GM18505 (cell line): ENCODE data around the gene SEC61A1.

Experiments
- ATAC-seq: cut with Tn5 transposase; IDR thresholded peaks from one replicate; pipeline ENCODE4 v1.9.1; 2021; ENCODE audit not compliant: unreplicated experiment
- POLR2A ChIP-seq: IDR thresholded peaks from 4 replicates; pipeline ENCODE4 v1.6.1; 2011; ENCODE audit warnings: borderline replicate concordance; ENCODE audit not compliant: insufficient read depth, insufficient read length; ENCODE audit errors: extremely low read depth

The SEC61A1 gene

DNA sequence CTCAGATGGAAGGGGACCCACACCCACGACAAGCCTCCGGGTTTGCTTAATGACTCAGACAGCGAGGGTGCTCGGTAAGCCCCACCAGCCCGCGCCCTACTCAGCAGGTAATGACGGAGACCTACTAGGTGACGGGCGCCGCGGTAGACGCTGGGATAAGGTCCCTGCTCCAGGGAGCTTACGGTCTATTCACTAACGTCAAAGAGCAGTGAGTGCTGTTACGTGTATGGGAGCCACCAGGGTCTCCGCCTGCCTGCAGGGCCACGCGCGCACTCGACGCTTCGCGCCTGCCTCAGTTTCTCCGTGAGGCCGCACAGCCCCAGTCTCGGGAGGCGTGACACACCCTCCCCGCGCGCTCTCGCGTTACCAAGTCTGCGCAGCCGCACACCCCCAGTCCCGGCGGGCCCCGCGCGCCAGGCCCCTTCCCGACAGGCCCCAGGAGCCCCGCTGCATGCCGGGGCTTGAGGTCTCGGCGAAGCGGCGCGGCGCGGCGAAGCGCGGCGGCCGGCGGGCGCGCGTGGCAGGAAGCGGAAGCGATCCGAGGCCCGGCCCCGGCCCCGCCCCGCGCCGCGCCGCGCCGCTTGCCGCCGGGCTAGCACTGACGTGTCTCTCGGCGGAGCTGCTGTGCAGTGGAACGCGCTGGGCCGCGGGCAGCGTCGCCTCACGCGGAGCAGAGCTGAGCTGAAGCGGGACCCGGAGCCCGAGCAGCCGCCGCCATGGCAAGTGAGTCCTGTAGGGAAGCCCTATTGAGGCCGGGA, at the start of gene SEC61A1:
SEC61A1 (plus strand) TSS at position 601 of the 758 bp plus-strand sequence; CDS start at position 717, 116 bp downstream.
- ATAC-seq = peak; percentile 91
- TF ChIP-seq POLR2A = peak; percentile 93

DNA sequence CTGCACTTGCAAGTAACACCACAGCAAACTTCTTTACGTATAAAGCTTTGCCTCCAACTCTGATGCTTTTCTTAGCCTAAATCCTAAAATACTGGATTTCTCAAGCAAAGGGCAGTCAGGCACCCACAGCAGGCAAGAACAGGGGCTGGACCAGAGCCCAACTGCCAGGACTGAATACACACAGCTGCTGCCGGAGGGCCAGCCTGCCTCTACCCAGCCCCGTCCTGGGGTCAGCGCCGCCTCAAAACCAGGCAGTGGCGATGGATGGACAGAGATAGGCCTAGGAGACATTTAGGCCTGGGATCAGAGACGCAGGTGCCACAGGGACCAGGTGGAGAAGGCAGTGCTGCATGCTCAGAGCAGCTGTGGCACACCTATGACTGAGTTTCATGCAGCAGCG, 47.6 kb upstream of the SEC61A1 start:
- ATAC-seq = no peak
- no peak for TF ChIP-seq POLR2A

DNA sequence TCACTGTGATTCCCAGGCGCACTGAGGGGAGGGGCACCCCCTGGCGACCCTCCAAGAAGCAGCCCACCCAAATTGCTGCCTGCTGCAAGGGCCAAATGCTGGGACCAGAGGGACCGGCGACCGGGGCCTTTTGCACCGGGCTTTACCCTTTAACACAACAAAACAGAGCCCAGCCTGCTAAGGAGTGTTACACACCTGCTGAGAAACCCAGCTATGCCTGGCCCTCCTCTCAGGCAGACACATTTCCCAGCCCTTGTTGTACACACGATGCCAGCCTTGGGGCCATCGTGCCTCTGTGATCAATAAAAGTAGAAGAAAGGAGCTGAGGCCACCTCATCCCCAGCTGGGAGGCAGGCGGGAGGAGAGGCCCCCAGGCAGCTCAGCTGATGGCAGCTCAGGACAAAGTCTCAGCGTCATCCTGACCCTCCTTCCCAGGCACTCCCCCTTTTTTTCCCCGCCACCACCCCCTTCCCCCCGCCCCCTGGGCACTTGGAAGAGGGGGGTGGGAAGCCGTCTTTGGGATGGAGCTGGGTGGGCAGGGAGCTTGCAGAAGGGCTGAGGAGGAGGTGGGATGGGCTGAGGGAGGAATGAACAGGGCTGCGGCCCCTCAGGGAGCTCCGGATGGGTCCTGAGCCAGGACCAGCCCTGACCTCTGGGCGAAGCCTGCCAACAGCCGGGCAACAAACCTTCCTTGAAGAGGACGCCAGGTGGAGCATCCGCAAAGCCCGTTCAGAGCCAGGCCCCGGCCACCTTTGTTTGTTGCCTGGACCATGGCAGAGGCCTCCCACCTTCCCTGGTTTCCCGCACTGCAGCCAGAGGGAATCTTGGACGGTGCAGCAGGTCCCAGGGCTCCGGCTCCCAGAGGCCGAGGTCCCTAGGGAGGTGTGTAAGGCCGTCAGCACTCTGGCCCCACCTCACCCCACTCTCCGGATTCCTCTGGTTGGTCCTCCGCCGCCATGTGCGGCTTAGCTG, 45.9 kb upstream of the SEC61A1 start:
- TF ChIP-seq POLR2A = no peak
- ATAC-seq = no peak

DNA sequence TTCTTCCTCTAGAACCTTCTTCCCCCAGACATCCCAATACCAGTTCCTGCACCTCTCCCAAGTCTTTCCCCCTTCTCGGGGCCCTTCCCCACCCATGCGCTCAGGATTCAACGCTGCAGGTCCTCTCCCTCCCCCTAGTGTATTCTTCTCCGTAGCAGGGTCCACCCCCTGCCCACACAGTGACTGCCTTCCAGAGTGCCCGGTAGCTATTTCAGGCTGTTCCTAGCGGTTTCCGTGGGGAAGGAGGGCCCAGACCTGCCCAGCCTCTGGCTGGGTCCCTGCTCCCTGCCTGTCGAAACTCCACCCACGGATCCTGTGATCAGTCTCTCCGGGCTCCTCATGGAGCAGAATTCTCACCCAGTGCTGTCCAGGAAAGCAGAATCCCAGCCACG, 45.2 kb upstream of the SEC61A1 start:
- no peak for TF ChIP-seq POLR2A
- ATAC-seq = no peak

DNA sequence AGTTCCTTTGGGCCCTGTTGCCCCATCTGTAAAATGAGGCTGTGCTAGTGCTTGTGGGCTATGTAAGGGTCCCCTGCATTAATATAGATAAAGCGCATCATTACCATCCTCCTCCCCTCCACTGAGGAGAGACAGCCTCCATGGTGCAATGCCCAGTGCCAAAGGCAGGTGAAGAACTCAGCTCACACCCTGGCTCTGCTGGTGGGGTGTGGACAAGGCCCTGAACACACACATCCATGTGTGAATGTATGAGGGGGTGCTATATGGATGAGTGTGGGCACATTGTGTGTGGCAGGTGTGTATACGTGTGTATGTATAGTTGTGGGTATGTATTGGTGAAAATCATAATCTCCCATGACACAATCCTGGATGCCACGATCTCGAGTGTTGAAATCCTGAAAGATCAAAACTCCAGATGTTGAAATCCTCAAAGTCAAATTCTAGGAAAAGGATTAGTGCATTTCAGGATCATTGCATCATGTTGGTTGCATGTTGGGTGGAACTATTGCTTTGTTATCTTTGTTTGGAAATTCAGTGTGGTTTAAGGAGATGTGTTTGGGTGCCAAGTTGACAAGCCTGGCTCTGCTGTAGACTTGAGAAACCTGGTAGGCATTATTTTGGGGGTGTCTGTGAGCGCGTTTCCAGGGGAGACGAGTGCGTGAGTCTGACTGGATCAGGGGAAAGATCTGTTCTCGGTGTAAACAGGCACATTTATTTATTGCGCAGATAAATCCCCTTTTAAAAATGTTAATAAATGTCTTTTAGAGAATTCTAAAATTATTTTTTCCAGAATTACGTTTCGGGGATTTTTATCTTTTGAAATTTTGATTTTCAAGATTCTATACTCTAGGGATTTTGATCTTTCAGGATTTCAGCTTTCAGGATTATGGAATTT, 42.0 kb upstream of the SEC61A1 start:
- no peak for TF ChIP-seq POLR2A

DNA sequence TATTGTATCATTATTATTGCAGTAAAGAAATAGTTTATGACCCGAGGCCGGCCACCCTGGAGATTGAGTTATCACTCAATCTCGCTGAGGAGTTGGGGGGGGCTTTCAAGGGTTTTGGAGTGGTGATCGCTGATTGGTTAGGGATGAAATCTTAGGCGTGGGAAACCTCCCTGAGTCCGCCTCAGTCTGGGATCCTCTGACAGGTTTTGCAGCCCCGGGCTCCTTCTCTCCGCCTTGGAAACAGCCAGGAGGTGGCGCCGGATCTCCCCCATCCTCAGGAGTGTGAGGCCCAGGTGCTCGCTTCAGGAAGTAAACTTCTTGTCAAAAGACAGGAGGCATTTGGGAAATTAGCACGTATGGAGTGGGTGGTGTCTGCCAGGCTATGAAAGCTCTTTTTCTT, 41.1 kb upstream of the SEC61A1 start:
- no peak for ATAC-seq
- no peak for TF ChIP-seq POLR2A

More for the DNA sequence above, 42.0 kb upstream of the SEC61A1 start:
- no peak for ATAC-seq

DNA sequence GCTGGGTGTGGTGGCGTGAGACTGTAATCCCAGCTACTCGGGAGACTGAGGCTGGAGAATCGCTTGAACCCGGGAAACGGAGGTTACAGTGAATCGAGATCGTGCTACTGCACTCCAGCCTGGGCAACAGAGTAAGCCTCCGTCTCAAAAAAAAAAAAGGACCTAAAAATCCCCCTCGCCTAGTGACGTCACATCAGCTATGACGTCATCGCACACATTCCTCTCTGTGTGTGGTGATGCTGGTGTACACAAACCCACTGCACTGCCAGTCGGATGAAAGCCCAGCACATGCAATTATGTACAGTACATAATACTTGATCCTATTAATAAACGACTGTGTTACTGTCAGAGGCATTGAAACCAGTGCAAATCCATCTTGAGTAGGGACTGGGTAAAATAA, 40.2 kb upstream of the SEC61A1 start:
- no peak for ATAC-seq

DNA sequence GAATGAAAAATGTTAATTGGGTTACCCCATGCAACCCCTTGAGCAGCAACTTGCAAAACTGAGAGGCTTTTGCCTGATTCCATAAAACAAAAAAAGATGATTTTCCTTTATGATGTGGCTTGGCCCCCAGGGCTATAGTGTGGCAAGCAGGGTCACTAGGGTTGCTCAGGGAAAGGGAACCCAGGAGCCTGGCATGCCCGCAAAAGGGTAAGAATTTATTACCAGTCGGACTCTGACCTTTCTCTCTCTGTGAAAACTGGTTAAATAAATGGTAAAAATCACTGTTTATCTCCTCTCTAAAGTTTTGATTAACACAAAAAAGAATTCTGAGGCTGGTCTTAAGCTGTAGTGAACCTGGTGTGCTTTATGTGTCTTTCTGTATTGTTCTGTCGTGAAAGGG, 37.7 kb upstream of the SEC61A1 start:
- no peak for TF ChIP-seq POLR2A
- no peak for ATAC-seq

More for the DNA sequence above, 40.2 kb upstream of the SEC61A1 start:
- no peak for TF ChIP-seq POLR2A

DNA sequence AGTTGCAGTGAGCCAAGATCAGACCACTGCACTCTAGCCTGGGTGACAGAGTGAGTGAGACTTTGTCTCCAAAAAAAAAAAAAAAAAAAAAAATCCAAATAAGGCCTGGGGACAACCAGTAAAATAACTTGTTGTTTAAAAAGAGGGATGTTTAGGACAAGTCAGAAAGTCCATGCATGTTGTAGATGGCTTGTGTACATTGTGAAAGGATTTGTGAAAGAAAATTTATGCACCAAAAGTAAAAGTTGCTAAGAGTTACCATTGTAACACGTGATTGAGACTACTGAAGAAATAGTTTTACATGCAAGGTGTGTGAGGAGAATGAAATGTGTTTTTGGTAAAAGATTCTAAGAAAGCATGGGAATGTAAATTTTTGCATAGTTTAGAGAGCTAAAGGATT, 35.7 kb upstream of the SEC61A1 start:
- no peak for ATAC-seq
- TF ChIP-seq POLR2A = no peak

DNA sequence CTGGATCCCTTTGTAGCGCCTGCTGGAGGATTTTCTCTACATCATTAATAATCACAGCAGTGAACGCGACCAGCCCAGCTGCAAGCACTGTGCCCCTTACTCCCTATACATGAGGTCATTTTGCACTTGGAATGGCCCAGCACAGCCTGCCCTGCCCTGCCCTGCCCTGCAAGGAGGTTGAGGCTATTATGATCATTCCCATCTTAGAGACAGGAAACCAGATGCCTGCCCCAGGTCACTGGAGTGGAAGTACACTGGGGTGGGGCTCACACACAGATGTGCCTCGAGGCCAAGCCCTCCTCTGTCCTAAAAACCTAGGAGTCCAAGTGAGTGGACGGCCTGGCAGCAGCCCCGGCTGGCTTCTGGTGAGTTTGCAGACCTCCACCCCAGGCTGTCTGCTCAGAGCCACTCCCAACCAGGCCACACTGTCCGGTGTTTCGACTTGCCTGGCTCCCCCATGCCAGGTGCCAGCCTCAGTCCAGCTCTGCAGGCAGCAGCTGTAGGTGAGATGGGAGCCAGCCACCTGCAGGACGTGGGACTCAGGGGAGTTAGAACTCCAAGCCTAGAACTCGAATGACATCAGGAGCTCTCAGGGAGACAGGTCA, 30.4 kb upstream of the SEC61A1 start:
- no peak for ATAC-seq
- TF ChIP-seq POLR2A = no peak

DNA sequence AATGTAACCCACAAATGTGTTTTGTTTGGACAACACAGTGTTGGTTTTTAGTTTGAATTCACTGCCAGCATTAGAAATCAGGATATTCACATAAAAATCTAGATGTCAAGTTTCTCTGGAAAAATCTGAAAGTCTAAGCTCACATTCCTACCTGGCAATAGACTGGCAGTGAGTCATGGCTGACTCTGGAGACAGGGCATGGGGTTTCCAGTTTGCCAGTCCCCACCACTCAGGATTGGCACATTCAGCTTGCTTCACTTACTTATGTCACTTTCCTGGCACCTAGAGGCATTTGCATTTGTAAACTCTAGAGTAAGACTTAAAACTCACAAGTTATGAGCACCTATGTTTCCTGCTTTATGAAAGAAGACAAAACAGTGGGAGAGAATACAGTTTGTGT, 19.1 kb upstream of the SEC61A1 start:
- no peak for ATAC-seq
- TF ChIP-seq POLR2A = no peak

DNA sequence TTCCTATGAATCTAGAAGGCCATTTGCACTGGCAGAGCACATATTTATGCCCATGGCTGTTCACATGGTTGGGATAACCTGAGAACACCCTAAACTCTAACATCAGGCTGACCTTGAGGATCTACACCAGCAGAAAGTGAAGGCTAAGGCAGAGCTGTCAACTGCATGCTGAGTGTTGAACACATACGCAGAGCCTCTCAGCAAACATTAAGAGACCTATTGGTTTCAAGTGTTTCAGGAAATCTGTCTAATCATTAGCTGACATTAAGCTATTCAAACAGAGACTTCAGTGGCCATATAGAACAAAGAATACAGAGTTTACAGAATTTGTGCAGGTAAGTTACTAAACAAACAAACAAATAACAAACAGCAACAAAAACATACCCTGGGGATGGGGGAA, 16.1 kb upstream of the SEC61A1 start:
- TF ChIP-seq POLR2A = no peak
- no peak for ATAC-seq
